Activated CD4-positive, alpha-beta T cell treated with anti-CD3 and anti-CD28 coated beads for 24 hours (primary cell): ENCODE measurements around the gene NBEAL1.
"Not testable (repeated sequence)": the region's sequence is repeated elsewhere in the genome, so short reads cannot be mapped to it uniquely, and the experiment has no call there.

Experiments used
- DNase-seq, 2 donors: peaks; one replicate each; pipeline ENCODE4 v3.0.0-alpha.2; 2020; ENCODE audit warnings: low read depth in 2 of 2

The NBEAL1 gene

DNA sequence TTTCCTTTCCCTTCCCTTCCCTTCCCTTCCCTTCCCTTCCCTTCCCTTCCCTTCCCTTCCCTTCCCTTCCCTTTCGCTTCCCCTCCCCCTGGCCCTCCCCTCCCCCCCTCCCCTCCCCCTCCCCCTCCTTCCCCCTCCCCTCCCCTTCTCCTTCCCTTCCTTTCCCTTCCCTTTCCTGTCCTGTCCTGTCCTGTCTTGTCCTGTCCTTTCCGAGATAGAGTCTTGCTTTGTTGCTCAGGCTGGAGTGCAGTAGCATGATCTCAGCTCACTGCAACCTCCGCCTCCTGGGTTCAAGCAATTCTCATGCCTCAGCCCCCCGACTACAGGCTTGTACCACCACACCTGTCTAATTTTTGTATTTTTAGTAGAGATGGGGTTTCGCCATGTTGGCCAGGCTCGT, 24.5 kb downstream of the NBEAL1 start:
- DNase-seq: not testable (repeated sequence)

DNA sequence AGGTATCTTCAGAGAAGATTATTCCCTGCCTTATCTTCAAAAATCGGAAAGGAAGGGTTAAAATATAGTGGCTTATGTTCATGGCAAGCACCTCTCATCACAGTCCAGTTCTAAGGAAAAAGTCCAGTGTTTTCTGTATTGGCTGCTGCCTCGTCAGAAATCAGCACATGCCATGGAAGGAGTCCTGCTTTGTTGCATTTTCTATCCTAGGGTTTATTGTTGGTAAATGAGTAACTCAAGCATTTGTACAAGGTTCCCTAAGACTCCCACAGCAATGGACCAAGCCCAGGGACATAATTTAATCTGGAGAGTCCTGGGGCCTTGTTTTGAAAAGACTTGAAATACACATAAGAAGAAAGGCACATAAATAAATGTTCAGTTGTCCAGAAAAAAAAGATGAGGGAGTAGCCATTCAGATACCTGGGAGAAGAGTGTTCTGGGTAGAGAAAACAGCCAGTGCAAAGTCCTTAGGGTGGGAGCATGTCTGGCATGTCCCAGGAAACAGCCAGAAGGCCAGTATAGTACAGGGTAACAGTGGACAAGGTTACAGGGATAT, 26.4 kb downstream of the NBEAL1 start:
- DNase-seq: no peak

DNA sequence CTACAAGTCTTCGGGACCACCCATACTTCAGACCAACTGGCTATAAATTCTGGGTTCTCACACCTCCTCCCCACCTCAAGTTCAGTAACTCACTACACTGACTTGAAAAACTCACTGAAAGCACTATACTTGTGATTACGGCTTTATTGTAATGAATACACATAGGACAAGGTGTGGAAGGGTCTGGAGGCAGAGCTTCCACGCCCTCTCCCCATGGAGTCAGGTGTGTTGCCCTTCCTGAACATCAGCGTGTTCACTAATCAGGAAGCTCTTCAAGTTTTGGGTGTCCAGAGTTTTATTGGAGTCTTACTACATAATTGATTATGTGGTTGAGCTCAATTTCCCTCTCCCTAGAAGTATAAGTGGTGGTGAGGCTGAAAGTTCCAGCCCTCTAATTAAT, 27.5 kb downstream of the NBEAL1 start:
- DNase-seq: no peak

- DNase-seq: no peak
These were observed 28.6 kb downstream of the NBEAL1 start for GRCh38 chr2:203043226-203043625.

GRCh38 chr2:203045867-203046266, 31.2 kb downstream of the NBEAL1 start:
- DNase-seq: no peak

- no peak for DNase-seq
These were observed 37.9 kb downstream of the NBEAL1 start for GRCh38 chr2:203052539-203052938.

DNA sequence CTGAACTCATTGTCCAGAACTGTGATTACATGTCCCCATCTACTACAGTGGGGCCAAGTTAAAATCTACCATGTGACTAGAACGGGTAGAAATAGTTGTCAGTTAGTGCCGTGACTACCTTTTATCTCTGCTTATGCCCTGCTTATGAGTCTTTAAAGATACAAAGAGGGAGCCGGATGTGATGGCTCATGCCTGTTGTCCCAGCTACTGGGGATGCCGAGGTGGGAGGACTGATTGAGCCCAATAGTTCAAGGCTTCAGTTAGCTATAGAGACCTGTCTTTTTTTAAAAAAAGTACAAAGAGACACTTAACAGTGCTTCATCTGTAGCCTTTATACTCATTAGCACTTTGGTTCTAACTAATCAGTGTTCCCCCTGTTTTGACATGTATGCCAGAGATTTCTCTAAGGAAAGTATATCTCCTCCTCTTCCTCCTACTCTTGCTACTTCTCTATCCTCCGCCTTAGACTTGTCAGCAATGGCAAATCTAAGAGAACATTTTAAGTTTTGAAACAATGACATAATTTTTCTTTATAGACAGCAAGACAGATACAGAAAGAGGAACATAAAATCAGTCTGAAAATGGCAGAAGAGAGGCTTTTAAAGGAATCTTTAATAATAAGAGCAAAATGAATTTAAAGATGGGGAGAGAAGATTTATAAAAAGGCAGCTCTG, 45.0 kb downstream of the NBEAL1 start:
- DNase-seq: no peak

- no peak for DNase-seq
These were observed 46.7 kb downstream of the NBEAL1 start for GRCh38 chr2:203061346-203061745.

GRCh38 chr2:203062126-203062525, 47.5 kb downstream of the NBEAL1 start:
- no peak for DNase-seq

GRCh38 chr2:203066519-203067091, 51.9 kb downstream of the NBEAL1 start:
- not testable (repeated sequence) for DNase-seq

DNA sequence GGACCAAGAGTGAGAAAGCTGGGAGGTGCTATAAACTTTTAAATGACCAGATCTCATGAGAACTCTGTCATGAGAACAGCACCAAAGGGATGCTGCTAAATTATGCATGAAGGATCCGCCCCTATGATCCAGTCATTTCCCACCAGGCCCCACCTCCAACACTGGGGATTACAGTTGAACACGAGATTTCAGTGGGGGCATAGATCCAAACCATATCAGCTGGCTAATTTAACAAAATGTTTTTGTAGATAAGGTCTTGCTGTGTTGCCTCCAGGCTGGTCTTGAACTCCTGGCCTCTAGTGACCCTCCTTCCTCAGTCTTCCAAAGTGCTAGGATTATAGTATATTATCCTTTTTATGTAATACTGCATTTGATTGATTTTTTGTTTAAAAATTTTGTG, 56.0 kb downstream of the NBEAL1 start:
- no peak for DNase-seq

DNA sequence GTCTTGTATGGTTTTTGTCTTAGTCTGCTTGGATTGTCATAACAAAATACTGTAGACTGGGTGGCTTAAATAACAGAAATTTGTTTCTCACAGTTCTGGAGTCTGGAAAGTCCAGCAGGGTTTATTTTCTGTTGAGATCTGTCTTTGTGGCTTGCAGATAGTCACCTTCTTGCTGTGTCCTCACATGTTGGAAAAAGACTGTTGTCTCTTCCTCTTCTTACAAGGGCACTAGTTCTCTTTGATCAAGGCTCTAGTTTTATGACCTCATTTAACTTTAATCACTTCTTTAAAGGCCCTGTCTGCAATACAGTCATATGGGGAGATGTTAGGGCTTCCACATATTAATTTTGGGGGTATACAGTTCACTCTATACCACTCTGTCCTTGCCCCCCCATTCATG, 56.5 kb downstream of the NBEAL1 start:
- no peak for DNase-seq

DNA sequence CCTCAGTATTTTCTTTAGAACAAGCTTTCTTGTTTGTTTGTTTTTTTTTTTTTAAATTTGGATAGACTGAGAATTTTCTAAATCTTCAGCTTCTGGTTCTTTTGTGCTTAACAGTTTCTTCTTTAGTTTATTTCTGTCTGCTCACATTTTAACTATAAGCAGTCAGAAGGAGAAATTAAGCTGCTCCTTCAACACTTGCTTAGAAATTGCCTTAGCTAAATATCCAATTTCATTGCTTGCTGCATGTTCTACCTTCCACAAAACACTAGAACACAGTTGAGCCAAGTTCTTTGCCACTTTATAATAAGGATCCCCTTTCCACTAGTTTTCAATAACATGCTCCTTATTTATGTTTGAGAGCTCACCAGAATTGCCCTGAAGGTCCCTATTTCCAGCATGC, 57.7 kb downstream of the NBEAL1 start:
- no peak for DNase-seq

DNA sequence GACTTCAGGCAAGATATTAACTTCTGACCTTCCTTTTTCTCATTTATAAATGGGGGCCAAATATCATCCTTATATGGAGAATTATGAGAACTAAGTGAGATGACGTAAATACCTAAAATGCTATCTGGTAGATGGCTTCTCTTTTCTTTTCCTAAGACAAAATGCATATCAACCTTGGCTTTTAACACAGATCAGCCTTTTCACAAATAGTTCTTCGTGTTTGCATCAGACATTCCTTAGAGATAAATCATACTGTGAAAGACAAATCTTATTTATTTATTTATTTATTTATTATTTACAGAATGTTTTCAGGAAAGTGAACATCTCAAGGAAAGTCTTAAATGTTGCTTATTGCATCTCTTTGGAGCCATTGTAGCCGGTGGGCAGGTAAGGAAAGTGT, 62.8 kb downstream of the NBEAL1 start:
- DNase-seq: no peak

GRCh38 chr2:203080447-203081045, 65.9 kb downstream of the NBEAL1 start:
- no peak for DNase-seq

- DNase-seq: no peak
These were observed 68.7 kb downstream of the NBEAL1 start for GRCh38 chr2:203083328-203083727.

DNA sequence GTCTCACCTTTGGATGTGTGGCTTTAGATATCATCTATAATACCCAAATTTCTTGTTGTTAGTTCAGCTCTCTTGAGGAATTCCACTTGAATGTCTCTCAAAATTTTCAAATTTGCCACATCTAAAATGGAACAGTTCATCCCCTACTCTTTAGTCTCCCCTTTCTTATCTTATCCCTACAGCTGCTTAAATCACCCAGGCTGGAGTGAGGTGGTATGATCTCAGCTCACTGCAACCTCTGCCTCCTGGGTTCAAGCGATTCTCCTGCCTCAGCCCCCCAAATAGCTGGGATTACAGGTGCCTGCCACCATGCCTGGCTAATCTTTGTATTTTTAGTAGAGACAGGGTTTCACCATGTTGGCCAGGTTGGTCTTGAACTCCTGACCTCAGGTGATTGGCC, 71.7 kb downstream of the NBEAL1 start:
- not testable (repeated sequence) for DNase-seq

- not testable (repeated sequence) for DNase-seq
These were observed 76.0 kb downstream of the NBEAL1 start for GRCh38 chr2:203090721-203091120.

- no peak for DNase-seq
These were observed 83.1 kb downstream of the NBEAL1 start for GRCh38 chr2:203097735-203098134.

GRCh38 chr2:203102357-203102756, 87.7 kb downstream of the NBEAL1 start:
- DNase-seq: not testable (repeated sequence)

GRCh38 chr2:203104273-203104672, 89.6 kb downstream of the NBEAL1 start:
- no peak for DNase-seq

GRCh38 chr2:203105996-203106395, 91.3 kb downstream of the NBEAL1 start:
- DNase-seq: no peak

DNA sequence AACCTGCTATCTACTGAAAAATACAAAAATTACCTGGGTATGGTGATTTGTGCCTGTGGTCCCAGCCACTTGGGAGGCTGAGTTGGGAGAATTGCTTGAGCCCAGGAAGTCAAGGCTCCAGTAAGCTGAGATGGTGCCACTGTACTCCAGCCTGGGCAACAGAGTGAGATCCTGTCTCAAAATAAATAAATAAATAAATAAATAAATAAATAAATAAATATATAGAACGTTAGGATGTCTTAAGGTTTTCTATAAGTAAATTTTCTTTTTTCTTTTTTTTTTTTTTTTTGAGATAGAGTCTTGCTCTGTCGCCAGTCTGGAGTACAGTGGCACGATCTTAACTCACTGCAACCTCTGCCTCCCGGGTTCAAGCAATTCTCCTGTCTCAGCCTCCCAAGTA, 95.8 kb downstream of the NBEAL1 start:
- not testable (repeated sequence) for DNase-seq
